GM12892 (cell line): ENCODE measurements around the gene SNX9.

Experiments
- POLR2A ChIP-seq: IDR thresholded peaks from 2 replicates; pipeline ENCODE4 v1.6.1; 2011; ENCODE audit warnings: low read depth, low read length, control low read depth
- POLR2AphosphoS5 ChIP-seq: IDR thresholded peaks from 2 replicates; pipeline ENCODE4 v1.6.1; 2011; ENCODE audit warnings: low read depth, low read length, control low read depth
- TAF1 ChIP-seq: IDR thresholded peaks from 2 replicates; pipeline ENCODE4 v1.6.1; 2011; ENCODE audit warnings: low read depth, mild to moderate bottlenecking, control low read depth, low read length, borderline replicate concordance

- no peak for TF ChIP-seq POLR2A
- no peak for TF ChIP-seq TAF1
- TF ChIP-seq POLR2AphosphoS5: no peak
These were observed 86.2 kb downstream of the SNX9 start for GRCh38 chr6:157909282-157909664.
